HEK293 (cell line): ENCODE measurements around the gene NKAP.
A peak's percentile ranks its signal among the peaks of the same experiment; 100 is the strongest.

Experiments used
- BCL11A ChIP-seq: fragments of 450-650 bp; formaldehyde crosslinking; IDR thresholded peaks from 2 replicates; pipeline ENCODE4 v1.5.1; 2016; ENCODE audit warnings: low read depth, missing biosample characterization, missing genetic modification characterization
- INSM2 ChIP-seq: fragments of 450-650 bp; formaldehyde crosslinking; IDR thresholded peaks from 2 replicates; pipeline ENCODE4 v1.5.1; 2016; ENCODE audit warnings: missing biosample characterization, missing genetic modification characterization
- SCRT1 ChIP-seq: fragments of 450-650 bp; formaldehyde crosslinking; IDR thresholded peaks from 2 replicates; pipeline ENCODE4 v1.5.1; 2016; ENCODE audit warnings: missing biosample characterization, missing genetic modification characterization, borderline replicate concordance
- SCRT2 ChIP-seq: fragments of 450-650 bp; formaldehyde crosslinking; IDR thresholded peaks from 2 replicates; pipeline ENCODE4 v1.5.1; 2016; ENCODE audit warnings: missing biosample characterization, missing genetic modification characterization
- SP2 ChIP-seq: fragments of 450-650 bp; formaldehyde crosslinking; IDR thresholded peaks from 2 replicates; pipeline ENCODE4 v1.5.1; 2016; ENCODE audit warnings: missing biosample characterization, missing genetic modification characterization
- TCF7L2 ChIP-seq: IDR thresholded peaks from 2 replicates; pipeline ENCODE4 v1.6.1; 2011; ENCODE audit warnings: low read depth, mild to moderate bottlenecking, inconsistent platforms, low read length, moderate library complexity, borderline replicate concordance
- YY1 ChIP-seq: fragments of 450-650 bp; formaldehyde crosslinking; IDR thresholded peaks from 2 replicates; pipeline ENCODE4 v1.5.1; 2018; ENCODE audit warnings: missing biosample characterization, missing genetic modification characterization
- ZBTB10 ChIP-seq: fragments of 450-650 bp; formaldehyde crosslinking; IDR thresholded peaks from 2 replicates; pipeline ENCODE4 v1.5.1; 2016; ENCODE audit warnings: missing biosample characterization, missing genetic modification characterization
- ZBTB7A ChIP-seq: fragments of 450-650 bp; formaldehyde crosslinking; IDR thresholded peaks from 2 replicates; pipeline ENCODE4 v1.5.1; 2016; ENCODE audit warnings: low read depth, missing biosample characterization, missing genetic modification characterization
- ZFP69B ChIP-seq: fragments of 450-650 bp; formaldehyde crosslinking; IDR thresholded peaks from 2 replicates; pipeline ENCODE4 v1.5.1; 2016; ENCODE audit warnings: missing biosample characterization, missing genetic modification characterization
- ZNF157 ChIP-seq: fragments of 450-650 bp; formaldehyde crosslinking; IDR thresholded peaks from 2 replicates; pipeline ENCODE4 v1.5.1; 2016; ENCODE audit warnings: missing biosample characterization, missing genetic modification characterization
- ZNF18 ChIP-seq: fragments of 450-650 bp; formaldehyde crosslinking; IDR thresholded peaks from 2 replicates; pipeline ENCODE4 v1.5.1; 2016; ENCODE audit warnings: missing biosample characterization, missing genetic modification characterization
- ZNF184 ChIP-seq: fragments of 450-650 bp; IDR thresholded peaks from 2 replicates; pipeline ENCODE4 v1.5.1; 2018; ENCODE audit warnings: missing biosample characterization, mild to moderate bottlenecking, missing genetic modification characterization
- ZNF239 ChIP-seq: fragments of 450-650 bp; formaldehyde crosslinking; IDR thresholded peaks from 2 replicates; pipeline ENCODE4 v1.5.1; 2016; ENCODE audit warnings: missing biosample characterization, missing genetic modification characterization
- ZNF280C ChIP-seq: fragments of 450-650 bp; formaldehyde crosslinking; IDR thresholded peaks from 2 replicates; pipeline ENCODE4 v1.5.1; 2016; ENCODE audit warnings: missing biosample characterization, missing genetic modification characterization
- ZNF292 ChIP-seq: fragments of 450-650 bp; formaldehyde crosslinking; IDR thresholded peaks from 2 replicates; pipeline ENCODE4 v1.5.1; 2016; ENCODE audit warnings: low read depth, missing biosample characterization, missing genetic modification characterization, borderline replicate concordance
- ZNF350 ChIP-seq: fragments of 450-650 bp; formaldehyde crosslinking; IDR thresholded peaks from 2 replicates; pipeline ENCODE4 v1.5.0; 2017; ENCODE audit warnings: missing biosample characterization, mild to moderate bottlenecking, missing genetic modification characterization
- ZNF366 ChIP-seq: fragments of 450-650 bp; formaldehyde crosslinking; conservative IDR thresholded peaks from 2 replicates; pipeline ENCODE4 v1.5.1; 2016; ENCODE audit warnings: missing biosample characterization, missing genetic modification characterization
- ZNF37A ChIP-seq: fragments of 450-650 bp; IDR thresholded peaks from 2 replicates; pipeline ENCODE4 v1.5.1; 2018; ENCODE audit warnings: missing biosample characterization, missing genetic modification characterization
- ZNF404 ChIP-seq: fragments of 450-650 bp; formaldehyde crosslinking; IDR thresholded peaks from 2 replicates; pipeline ENCODE4 v1.5.1; 2017; ENCODE audit warnings: missing biosample characterization, missing genetic modification characterization
- ZNF449 ChIP-seq: fragments of 450-650 bp; formaldehyde crosslinking; IDR thresholded peaks from 2 replicates; pipeline ENCODE4 v1.5.1; 2017; ENCODE audit warnings: missing biosample characterization, mild to moderate bottlenecking, missing genetic modification characterization, moderate library complexity
- ZNF529 ChIP-seq: fragments of 450-650 bp; formaldehyde crosslinking; IDR thresholded peaks from 2 replicates; pipeline ENCODE4 v1.5.1; 2017; ENCODE audit warnings: missing genetic modification characterization, missing biosample characterization; ENCODE audit not compliant: insufficient replicate concordance
- ZNF544 ChIP-seq: fragments of 450-650 bp; formaldehyde crosslinking; IDR thresholded peaks from 2 replicates; pipeline ENCODE4 v1.5.0; 2017; ENCODE audit warnings: missing biosample characterization, missing genetic modification characterization
- ZNF549 ChIP-seq: fragments of 450-650 bp; IDR thresholded peaks from 2 replicates; pipeline ENCODE4 v1.5.1; 2018; ENCODE audit warnings: missing biosample characterization, missing genetic modification characterization, mild to moderate bottlenecking, inconsistent platforms, moderate library complexity
- ZNF561 ChIP-seq: fragments of 450-650 bp; IDR thresholded peaks from 2 replicates; pipeline ENCODE4 v1.5.1; 2018; ENCODE audit warnings: missing biosample characterization, missing genetic modification characterization, borderline replicate concordance
- ZNF610 ChIP-seq: fragments of 450-650 bp; formaldehyde crosslinking; IDR thresholded peaks from 2 replicates; pipeline ENCODE4 v1.5.1; 2016; ENCODE audit warnings: missing biosample characterization, missing genetic modification characterization, borderline replicate concordance
- ZNF701 ChIP-seq: fragments of 450-650 bp; formaldehyde crosslinking; IDR thresholded peaks from 2 replicates; pipeline ENCODE4 v1.5.1; 2016; ENCODE audit warnings: missing biosample characterization, missing genetic modification characterization
- ZSCAN18 ChIP-seq: fragments of 450-650 bp; formaldehyde crosslinking; IDR thresholded peaks from 2 replicates; pipeline ENCODE4 v1.5.1; 2016; ENCODE audit warnings: missing biosample characterization, missing genetic modification characterization

NKAP gene

GRCh38 chrX:119943185-119943988 is at the start of gene NKAP (continued):
- TF ChIP-seq ZSCAN18 = no peak
- no peak for TF ChIP-seq ZNF37A (tag by site-specific recombination)
- peak; percentile 37; the same call in 1 of the 2 replicates for TF ChIP-seq ZNF449
- TF ChIP-seq SCRT2 (tag by site-specific recombination) = no peak
- no peak for TF ChIP-seq ZNF292 (tag by site-specific recombination)
- TF ChIP-seq ZNF404 = no peak
- TF ChIP-seq SP2 = peak; percentile 80
- no peak for TF ChIP-seq TCF7L2
- no peak for TF ChIP-seq ZNF157 (tag by site-specific recombination)
- TF ChIP-seq ZFP69B = peak; percentile 67
- TF ChIP-seq BCL11A (tag by site-specific recombination) = no peak
- TF ChIP-seq ZNF18 (tag by site-specific recombination) = no peak
- TF ChIP-seq ZNF280C = no peak
- no peak; the same call in 1 of the 2 replicates for TF ChIP-seq ZNF366 (tag by site-specific recombination)
- TF ChIP-seq YY1 (tag by site-specific recombination) = peak; percentile 61; the same call in 1 of the 2 replicates
- no peak for TF ChIP-seq ZNF350 (tag by site-specific recombination)
- TF ChIP-seq ZNF529 = no peak
- no peak for TF ChIP-seq ZNF701 (tag by site-specific recombination)
- TF ChIP-seq ZNF549 = no peak
- 0 out of 2 replicates have a peak, but pooled peaks have one; percentile 58 for TF ChIP-seq ZBTB10 (tag by site-specific recombination)
- 0 out of 2 replicates have a peak, but pooled peaks have one; percentile 41 for TF ChIP-seq ZBTB7A (tag by site-specific recombination)
- TF ChIP-seq ZNF184 (tag by site-specific recombination) = peak; percentile 72; the same call in 1 of the 2 replicates
- TF ChIP-seq ZNF544 (tag by site-specific recombination) = no peak
- TF ChIP-seq SCRT1 = no peak
- TF ChIP-seq INSM2 (tag by site-specific recombination) = peak; percentile 58
- no peak for TF ChIP-seq ZNF239 (tag by site-specific recombination)
- TF ChIP-seq ZNF561 = peak; percentile 91; the same call in 1 of the 2 replicates
- TF ChIP-seq ZNF610 (tag by site-specific recombination) = peak; percentile 71; the same call in 1 of the 2 replicates
